KMS-11 (cell line): ENCODE measurements around the gene CPEB3.

Experiments used
- H2AFZ ChIP-seq: fragments of 200-600 bp; sonication (generic); 2 replicates; pipeline ENCODE4 v1.6.1; 2016; ENCODE audit warnings: antibody characterized with exemption, mixed run types, low read depth
- H3K27ac ChIP-seq: fragments of 200-600 bp; sonication (generic); 2 replicates; pipeline ENCODE4 v1.6.1; 2016; ENCODE audit warnings: mild to moderate bottlenecking, mixed run types
- H3K27me3 ChIP-seq: fragments of 200-600 bp; sonication (generic); 2 replicates; pipeline ENCODE4 v1.6.1; 2017; ENCODE audit warnings: mild to moderate bottlenecking, low read depth, mixed run types, moderate library complexity; ENCODE audit not compliant: insufficient read depth
- H3K36me3 ChIP-seq: fragments of 200-600 bp; sonication (generic); 2 replicates; pipeline ENCODE4 v1.6.1; 2017; ENCODE audit warnings: mild to moderate bottlenecking, mixed run types; ENCODE audit not compliant: insufficient read depth
- H3K4me1 ChIP-seq: fragments of 200-600 bp; sonication (generic); 2 replicates; pipeline ENCODE4 v1.6.1; 2016; ENCODE audit warnings: mild to moderate bottlenecking, low read depth, mixed run types; ENCODE audit not compliant: poor library complexity, severe bottlenecking
- H3K4me2 ChIP-seq: fragments of 200-600 bp; sonication (generic); 2 replicates; pipeline ENCODE4 v1.7.0; 2016; ENCODE audit warnings: mild to moderate bottlenecking, mixed run types
- H3K4me3 ChIP-seq: fragments of 200-600 bp; sonication (generic); IDR thresholded peaks from 2 replicates; pipeline ENCODE4 v1.6.1; 2017; ENCODE audit warnings: low read depth, low read length, mixed read lengths; ENCODE audit not compliant: insufficient read depth
- H3K79me2 ChIP-seq: fragments of 200-600 bp; sonication (generic); 2 replicates; pipeline ENCODE4 v1.6.1; 2016; ENCODE audit warnings: low read depth, mixed run types; ENCODE audit not compliant: insufficient read depth
- H3K9ac ChIP-seq: fragments of 200-600 bp; sonication (generic); 2 replicates; pipeline ENCODE4 v1.6.1; 2016; ENCODE audit warnings: mild to moderate bottlenecking, mixed run types
- H4K20me1 ChIP-seq: fragments of 200-600 bp; sonication (generic); 2 replicates; pipeline ENCODE4 v1.6.1; 2016; ENCODE audit warnings: mild to moderate bottlenecking, mixed run types; ENCODE audit not compliant: insufficient read depth
- TF ChIP-seq, protein P1 (sequence below): fragments of 200-600 bp; sonication (generic); conservative IDR thresholded peaks from 2 replicates; pipeline ENCODE4 v1.6.1; 2017; ENCODE audit warnings: low read depth, mild to moderate bottlenecking, antibody characterized with exemption, low read length, moderate library complexity, mixed read lengths

Gene CPEB3

DNA sequence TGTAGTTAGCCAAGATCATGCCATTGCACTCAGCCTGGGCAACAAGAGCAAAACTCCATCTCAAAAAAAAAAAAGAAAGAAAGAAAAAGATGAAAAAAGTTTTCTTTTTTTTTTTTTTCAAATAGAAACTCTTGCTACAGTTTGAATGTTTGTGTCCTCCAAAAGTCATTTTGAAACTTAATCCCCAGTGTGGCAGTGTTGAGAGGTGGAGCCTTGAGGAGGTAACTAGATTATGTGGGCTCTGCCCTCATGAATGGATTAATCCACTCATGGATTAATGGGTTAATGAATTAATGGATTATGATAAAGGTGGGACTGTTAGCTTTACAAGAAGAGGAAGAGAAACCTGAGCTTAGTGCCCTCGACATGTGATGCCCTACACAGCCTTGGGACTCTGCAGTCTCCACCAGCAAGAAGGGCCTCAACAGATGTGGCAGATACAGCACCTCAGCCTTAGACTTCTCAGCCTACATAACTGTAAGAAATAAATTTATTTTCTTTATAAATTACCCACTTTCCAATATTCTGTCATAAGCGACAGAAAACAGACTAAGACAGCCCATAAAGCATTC is 25.1 kb downstream of the CPEB3 start:
- H3K4me1 ChIP-seq: peaks cover 43% of the 10 kb centered on the region
- no peak overlapping the region for H3K27ac ChIP-seq
- TF ChIP-seq, protein P1, sequence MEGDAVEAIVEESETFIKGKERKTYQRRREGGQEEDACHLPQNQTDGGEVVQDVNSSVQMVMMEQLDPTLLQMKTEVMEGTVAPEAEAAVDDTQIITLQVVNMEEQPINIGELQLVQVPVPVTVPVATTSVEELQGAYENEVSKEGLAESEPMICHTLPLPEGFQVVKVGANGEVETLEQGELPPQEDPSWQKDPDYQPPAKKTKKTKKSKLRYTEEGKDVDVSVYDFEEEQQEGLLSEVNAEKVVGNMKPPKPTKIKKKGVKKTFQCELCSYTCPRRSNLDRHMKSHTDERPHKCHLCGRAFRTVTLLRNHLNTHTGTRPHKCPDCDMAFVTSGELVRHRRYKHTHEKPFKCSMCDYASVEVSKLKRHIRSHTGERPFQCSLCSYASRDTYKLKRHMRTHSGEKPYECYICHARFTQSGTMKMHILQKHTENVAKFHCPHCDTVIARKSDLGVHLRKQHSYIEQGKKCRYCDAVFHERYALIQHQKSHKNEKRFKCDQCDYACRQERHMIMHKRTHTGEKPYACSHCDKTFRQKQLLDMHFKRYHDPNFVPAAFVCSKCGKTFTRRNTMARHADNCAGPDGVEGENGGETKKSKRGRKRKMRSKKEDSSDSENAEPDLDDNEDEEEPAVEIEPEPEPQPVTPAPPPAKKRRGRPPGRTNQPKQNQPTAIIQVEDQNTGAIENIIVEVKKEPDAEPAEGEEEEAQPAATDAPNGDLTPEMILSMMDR: no peak
- no peak overlapping the region for H2AFZ ChIP-seq
- H3K79me2 ChIP-seq: 0 out of 2 replicates have a peak, but pooled peaks cover 8% of the 10 kb centered on the region
- H3K9ac ChIP-seq: no peak overlapping the region
- no peaks in the 10 kb centered on the region for H4K20me1 ChIP-seq
- 0 out of 2 replicates have a peak overlapping the region, but pooled peaks have one; percentile 6 for H3K4me2 ChIP-seq
- H3K4me3 ChIP-seq: no peak overlapping the region
- H3K36me3 ChIP-seq: no peaks in the 10 kb centered on the region
- no peaks in the 10 kb centered on the region for H3K27me3 ChIP-seq

DNA sequence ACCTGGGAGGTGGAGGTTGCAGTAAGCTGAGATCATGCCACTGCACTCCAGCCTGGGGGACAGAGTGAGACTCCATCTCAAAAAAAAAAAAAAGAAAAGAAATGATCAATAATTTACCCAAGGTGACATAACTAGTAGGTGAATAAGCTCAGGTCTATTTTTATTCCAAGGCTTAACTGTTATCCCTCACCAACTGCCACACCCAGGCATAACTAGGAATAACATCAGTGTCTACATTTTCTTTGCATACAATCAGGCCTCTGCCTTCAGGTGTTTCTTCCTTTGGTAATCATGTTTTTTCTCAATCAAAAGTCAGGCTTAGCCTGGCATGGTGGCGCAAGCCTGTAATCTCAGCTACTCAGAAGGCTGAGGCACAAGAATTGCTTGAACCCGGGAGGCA is 26.6 kb downstream of the CPEB3 start:
- H3K4me2 ChIP-seq: no peak overlapping the region
- H3K4me1 ChIP-seq: peaks cover 41% of the 10 kb centered on the region
- H3K27ac ChIP-seq: no peak overlapping the region
- no peak overlapping the region for H2AFZ ChIP-seq
- no peaks in the 10 kb centered on the region for H3K36me3 ChIP-seq
- H3K79me2 ChIP-seq: no peaks in the 10 kb centered on the region
- TF ChIP-seq, protein P1: no peak
- no peak overlapping the region for H3K9ac ChIP-seq
- H4K20me1 ChIP-seq: no peaks in the 10 kb centered on the region
- H3K4me3 ChIP-seq: no peak overlapping the region
- H3K27me3 ChIP-seq: no peaks in the 10 kb centered on the region

DNA sequence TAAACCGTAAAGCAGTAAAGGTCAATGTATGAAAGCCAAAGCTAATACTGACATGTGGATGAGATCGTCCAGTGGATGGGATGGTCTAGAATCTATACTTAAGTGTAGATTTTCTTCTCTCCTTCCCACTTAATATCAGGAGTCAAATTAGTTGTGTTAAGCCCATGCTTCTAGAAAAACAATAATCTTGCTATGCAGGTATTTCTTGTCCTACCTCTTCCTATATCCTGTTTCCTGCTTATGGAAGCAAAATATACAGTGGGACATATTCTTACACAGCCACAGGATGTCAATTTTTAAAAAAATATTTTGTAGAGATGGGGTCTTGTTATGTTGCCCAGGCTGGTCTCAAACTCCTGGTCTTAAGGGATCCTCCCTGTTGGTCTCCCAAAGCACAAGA is 27.5 kb downstream of the CPEB3 start:
- Histone ChIP-seq H3K4me3 (no peak overlapping the region), H3K27me3 (no peaks in the 10 kb centered on the region), H2AFZ (no peak overlapping the region), H3K36me3 (no peaks in the 10 kb centered on the region), H3K4me2 (no peak overlapping the region), H3K4me1 (peaks cover 32% of the 10 kb centered on the region), H3K9ac (no peak overlapping the region), H3K27ac (no peak overlapping the region), H3K79me2 (no peaks in the 10 kb centered on the region), H4K20me1 (no peaks in the 10 kb centered on the region)
- TF ChIP-seq, protein P1: no peak

DNA sequence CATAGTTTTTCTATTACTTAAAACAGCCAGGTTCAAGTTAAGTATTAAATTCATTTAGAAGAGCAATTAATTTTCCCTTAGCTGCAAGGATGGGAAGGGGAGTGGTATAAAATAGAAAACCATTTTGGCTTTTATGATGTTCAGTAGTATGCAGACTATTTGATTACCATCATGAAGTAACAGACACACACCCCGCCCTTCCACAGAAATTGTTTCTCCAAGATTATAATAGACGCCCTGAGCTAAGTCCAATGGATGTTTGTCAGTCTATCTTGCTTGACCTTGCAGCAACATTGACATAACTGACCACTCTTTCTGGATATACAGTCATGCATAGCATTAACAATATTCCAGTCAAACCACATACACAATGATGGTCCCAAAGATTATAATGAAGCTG is 42.3 kb downstream of the CPEB3 start:
- Histone ChIP-seq H3K36me3 (no peaks in the 10 kb centered on the region), H3K9ac (no peak overlapping the region), H3K79me2 (no peaks in the 10 kb centered on the region), H3K27me3 (no peaks in the 10 kb centered on the region), H3K4me1 (no peaks in the 10 kb centered on the region), H4K20me1 (no peaks in the 10 kb centered on the region), H3K27ac (no peak overlapping the region), H3K4me2 (no peak overlapping the region), H3K4me3 (no peak overlapping the region), H2AFZ (no peak overlapping the region)
- TF ChIP-seq, protein P1: no peak
